ENCODE data around the gene HTR3B. TPM values are rescaled to one million over a fixed set of nuclear protein-coding genes. Genes with fewer than 3 reads are reported as not detected.
A peak's percentile ranks its signal among the peaks of the same experiment; 100 is the strongest.

The HTR3B gene
- polyA plus RNA-seq, 1 donor from 2014 or later: not detected

GRCh38 chr11:113874581-113875233 lies 29.9 kb upstream of the HTR3B start:
- Histone ChIP-seq H3K9me3 (ENCODE audit: low read length) (no peaks in the 10 kb centered on the region), H3K27ac (ENCODE audit: low read length) (no peak overlapping the region), H3K36me3 (ENCODE audit: insufficient read depth, low read length) (no peaks in the 10 kb centered on the region), H3K79me2 (replicated peaks; ENCODE audit: insufficient read depth, low read length) (peaks cover 9% of the 10 kb centered on the region), H3K9ac (ENCODE audit: low read length) (peak overlapping the region; percentile 65), H3K27me3 (ENCODE audit: insufficient read depth, low read depth, low read length) (no peaks in the 10 kb centered on the region), H3F3A (ENCODE audit: insufficient read depth, low read length, poor library complexity, severe bottlenecking) (peaks cover 5% of the 10 kb centered on the region), H3K4me3 (ENCODE audit: low read length) (peak overlapping the region; percentile 84), H3K4me2 (ENCODE audit: low read length) (peak overlapping the region; percentile 60), H4K20me1 (ENCODE audit: insufficient read depth) (no peaks in the 10 kb centered on the region), H3K9me2 (ENCODE audit: insufficient read depth, low read length) (no peaks in the 10 kb centered on the region), H2AFZ (ENCODE audit: low read depth, low read length) (peak overlapping the region; percentile 33)
- TF ChIP-seq CTCF (IDR thresholded peaks at IDR 0.05; ENCODE audit: poor library complexity, severe bottlenecking): no peak

- H3K4me2 ChIP-seq (ENCODE audit: low read length): peak within 1 kb of the TSS; percentile 60
- H4K20me1 ChIP-seq (ENCODE audit: insufficient read depth): no peaks in the 10 kb centered on the region
- H3K79me2 ChIP-seq (replicated peaks; ENCODE audit: insufficient read depth, low read length): peaks cover 9% of the 10 kb centered on the region
- H3K9me3 ChIP-seq (ENCODE audit: low read length): no peaks in the 10 kb centered on the region
- peaks cover 5% of the 10 kb centered on the region for H3F3A ChIP-seq (ENCODE audit: insufficient read depth, low read length, poor library complexity, severe bottlenecking)
- no peaks in the 10 kb centered on the region for H3K9me2 ChIP-seq (ENCODE audit: insufficient read depth, low read length)
- H3K4me3 ChIP-seq (ENCODE audit: low read length): peak within 1 kb of the TSS; percentile 84
- TF ChIP-seq REST (IDR thresholded peaks at IDR 0.05; ENCODE audit: borderline replicate concordance) (peak; percentile 68), EZH2 (IDR thresholded peaks at IDR 0.05; ENCODE audit: borderline replicate concordance, insufficient read depth, low read length, poor library complexity, severe bottlenecking) (no peak), RAD21 (conservative IDR thresholded peaks at IDR 0.05) (peak; percentile 8), MXI1 (conservative IDR thresholded peaks at IDR 0.05; ENCODE audit: poor library complexity, severe bottlenecking) (peak; percentile 46), EP300 (conservative IDR thresholded peaks at IDR 0.05; ENCODE audit: poor library complexity, severe bottlenecking) (peak; percentile 26), CTCF (IDR thresholded peaks at IDR 0.05; ENCODE audit: poor library complexity, severe bottlenecking) (peak; percentile 49), POLR2AphosphoS5 (IDR thresholded peaks at IDR 0.05) (peak; percentile 83), TAF1 (IDR thresholded peaks at IDR 0.05; ENCODE audit: low read depth) (peak; percentile 71), SMC3 (conservative IDR thresholded peaks at IDR 0.05; ENCODE audit: poor library complexity) (no peak)
- H2AFZ ChIP-seq (ENCODE audit: low read depth, low read length): peak within 1 kb of the TSS; percentile 67
- no peaks in the 10 kb centered on the region for H3K27me3 ChIP-seq (ENCODE audit: insufficient read depth, low read depth, low read length)
- no peaks in the 10 kb centered on the region for H3K36me3 ChIP-seq (ENCODE audit: insufficient read depth, low read length)
- peak within 1 kb of the TSS; percentile 70 for H3K9ac ChIP-seq (ENCODE audit: low read length)
- H3K27ac ChIP-seq (ENCODE audit: low read length): peak within 1 kb of the TSS; percentile 75
Measured at GRCh38 chr11:113875234-113876073, 29.1 kb upstream of the HTR3B start, which contains the start of gene USP28. Gene USP28 (minus strand): TSS chr11:113875572. CDS start chr11:113875501, 71 bp downstream.

Measured in neural cell (in vitro differentiated cells).